ENCODE results near the gene PPP2R2D.

DNA sequence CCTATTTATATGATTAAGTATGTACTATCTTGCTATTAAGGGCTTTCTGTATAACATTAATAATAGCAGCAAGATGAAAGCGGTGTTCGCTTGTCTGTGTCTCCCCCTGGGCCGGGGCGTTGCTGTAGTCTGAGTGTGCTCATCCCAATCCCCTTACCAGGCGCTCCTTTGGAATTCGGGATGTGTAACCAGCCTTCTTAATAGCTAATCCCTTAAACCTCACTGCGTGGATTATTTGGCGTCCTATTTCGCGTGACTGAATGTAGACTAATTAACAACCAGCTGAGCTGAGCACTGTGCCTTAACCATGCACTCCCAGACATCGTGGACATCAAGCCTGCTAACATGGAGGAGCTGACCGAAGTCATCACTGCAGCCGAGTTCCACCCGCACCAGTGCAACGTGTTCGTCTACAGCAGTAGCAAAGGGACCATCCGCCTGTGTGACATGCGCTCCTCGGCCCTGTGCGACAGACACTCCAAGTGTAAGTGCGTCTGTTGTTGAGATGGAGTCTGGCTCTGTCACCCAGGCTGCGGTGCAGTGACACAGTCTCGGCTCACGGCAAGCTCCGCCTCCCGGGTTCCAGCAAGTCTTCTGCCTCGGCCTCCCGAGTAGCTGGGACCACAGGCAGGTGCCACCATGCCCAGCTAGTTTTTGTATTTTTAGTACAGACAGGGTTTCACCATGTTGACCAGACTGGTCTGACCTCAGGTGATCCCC is 44.3 kb downstream of the PPP2R2D start:
- TF ChIP-seq CTCF (IDR thresholded peaks at IDR 0.05) (no peak), POLR2AphosphoS5 (IDR thresholded peaks at IDR 0.05) (no peak), POLR2A (IDR thresholded peaks at IDR 0.05) (no peak), EP300 (IDR thresholded peaks at IDR 0.05) (no peak)

Measured in stomach (tissue), 4 donors.